WTC11 (cell line): ENCODE measurements around the gene MSI1. TPM values are rescaled to one million over a fixed set of nuclear protein-coding genes. Genes with fewer than 3 reads are reported as not detected.

ENCODE experiments used
- ATAC-seq: fragments of 200-7000 bp; cut with Tn5 transposase; 2 replicates; pipeline ENCODE4 v1.10.0; 2021; ENCODE audit warnings: mild to moderate bottlenecking, moderate library complexity
- CTCF ChIA-PET: fragments of 300-600 bp; sonication (Branson Sonifier 250); formaldehyde crosslinking; loops from one replicate; lab custom pipeline; 2021; ENCODE audit warnings: antibody characterized with exemption; lab: Charles Lee
- POLR2A ChIA-PET: fragments of 350-600 bp; sonication (Branson Sonifier 250); formaldehyde crosslinking; loops from one replicate; lab custom pipeline; 2021; ENCODE audit warnings: antibody characterized with exemption; lab: Charles Lee
- DNase-seq: peaks from one replicate; pipeline ENCODE4 v3.0.0; 2021; ENCODE audit warnings: low spot score
- H3K27ac Mint-ChIP-seq: 2 replicates; pipeline ENCODE4 v1.8.0; 2021; ENCODE audit warnings: mixed read lengths
- H3K27me3 Mint-ChIP-seq: 2 replicates; pipeline ENCODE4 v1.8.0; 2021; ENCODE audit warnings: low read depth, mild to moderate bottlenecking, moderate library complexity, mixed read lengths
- H3K36me3 Mint-ChIP-seq: 2 replicates; pipeline ENCODE4 v1.8.0; 2021; ENCODE audit warnings: mixed read lengths
- H3K4me1 Mint-ChIP-seq: 2 replicates; pipeline ENCODE4 v1.8.0; 2022; ENCODE audit warnings: mixed read lengths
- H3K4me3 Mint-ChIP-seq: 2 replicates; pipeline ENCODE4 v1.8.0; 2021; ENCODE audit warnings: mild to moderate bottlenecking, moderate library complexity, mixed read lengths
- H3K9me3 Mint-ChIP-seq: 2 replicates; pipeline ENCODE4 v1.8.0; 2021; ENCODE audit warnings: mixed read lengths
- CREB1 ChIP-seq: sonication (generic); formaldehyde crosslinking; IDR thresholded peaks from 2 replicates; pipeline ENCODE4 v1.8.0; 2023; ENCODE audit warnings: mild to moderate bottlenecking, missing genetic modification reagents
- CTCF ChIP-seq: fragments of 200-600 bp; IDR thresholded peaks from 2 replicates; pipeline ENCODE4 v1.8.0; 2022; ENCODE audit warnings: antibody characterized with exemption
- ETV6 ChIP-seq: sonication (generic); formaldehyde crosslinking; IDR thresholded peaks from 2 replicates; pipeline ENCODE4 v1.8.1; 2022; ENCODE audit warnings: mild to moderate bottlenecking, missing genetic modification reagents
- HMGXB4 ChIP-seq: sonication (generic); formaldehyde crosslinking; IDR thresholded peaks from 2 replicates; pipeline ENCODE4 v1.8.1; 2023; ENCODE audit warnings: mild to moderate bottlenecking, moderate library complexity, missing genetic modification reagents
- JUN ChIP-seq: sonication (generic); formaldehyde crosslinking; IDR thresholded peaks from 2 replicates; pipeline ENCODE4 v1.8.0; 2023; ENCODE audit warnings: mild to moderate bottlenecking, missing genetic modification reagents
- NR1H2 ChIP-seq: sonication (generic); formaldehyde crosslinking; IDR thresholded peaks from 2 replicates; pipeline ENCODE4 v1.9.0; 2021; ENCODE audit warnings: mild to moderate bottlenecking, moderate library complexity, missing genetic modification reagents
- SP1 ChIP-seq: sonication (generic); formaldehyde crosslinking; conservative IDR thresholded peaks from 2 replicates; pipeline ENCODE4 v1.8.1; 2022; ENCODE audit warnings: missing genetic modification reagents
- USF1 ChIP-seq: sonication (generic); formaldehyde crosslinking; IDR thresholded peaks from 2 replicates; pipeline ENCODE4 v1.8.0; 2022; ENCODE audit warnings: mild to moderate bottlenecking, missing genetic modification reagents
- ZNF121 ChIP-seq: sonication (generic); formaldehyde crosslinking; IDR thresholded peaks from 2 replicates; pipeline ENCODE4 v1.8.0; 2023; ENCODE audit warnings: missing genetic modification reagents
- ZNF317 ChIP-seq: sonication (generic); formaldehyde crosslinking; IDR thresholded peaks from 2 replicates; pipeline ENCODE4 v1.8.1; 2023; ENCODE audit warnings: low read depth, mild to moderate bottlenecking, moderate library complexity, missing genetic modification reagents, borderline replicate concordance
- ZSCAN18 ChIP-seq: fragments of 250-450 bp; sonication (Bioruptor Pico); IDR thresholded peaks from 2 replicates; pipeline ENCODE4 v2.1.2; 2022; ENCODE audit warnings: mild to moderate bottlenecking, moderate library complexity
- total RNA-seq: library from RNA; stranded (reverse); gene quantifications from 3 replicates; pipeline ENCODE4 v1.2.3, GENCODE V29; 2021

Gene MSI1
- total RNA-seq, 1 experiment from 2014 or later: 71.5 TPM

GRCh38 chr12:120357104-120357503 is 11.9 kb downstream of the MSI1 start (continued):
- TF ChIP-seq NR1H2 (CRISPR knock-in tag) (no peak), JUN (CRISPR knock-in tag) (no peak)

GRCh38 chr12:120356567-120357030 is 12.4 kb downstream of the MSI1 start:
- no peaks in the 10 kb centered on the region for H3K27me3 Mint-ChIP-seq
- peak; percentile 86 for DNase-seq
- H3K36me3 Mint-ChIP-seq: peaks cover 45% of the 10 kb centered on the region
- TF ChIP-seq CREB1 (CRISPR knock-in tag) (no peak), ZNF317 (CRISPR knock-in tag) (no peak), SP1 (CRISPR knock-in tag) (0 out of 2 replicates have a peak, but pooled peaks have one; percentile 24), CTCF (peak; percentile 85), USF1 (CRISPR knock-in tag) (0 out of 2 replicates have a peak, but pooled peaks have one; percentile 16), ETV6 (CRISPR knock-in tag) (peak; percentile 72; the same call in 1 of the 2 replicates), JUN (CRISPR knock-in tag) (no peak), HMGXB4 (CRISPR knock-in tag) (no peak)
- CTCF ChIA-PET: interaction anchor here (0.6 to 3.7 kb wide), 19 partner anchors 10 to 156 kb away, joined by 3 to 89 read pairs (median 4); partner anchors contain the start of genes COX6A1, GATC, RPLP0 and SRSF9
- H3K4me1 Mint-ChIP-seq: peaks cover 28% of the 10 kb centered on the region
- ATAC-seq: peak; percentile 60
- H3K4me3 Mint-ChIP-seq: no peak overlapping the region
- no peak overlapping the region for H3K27ac Mint-ChIP-seq
- no peaks in the 10 kb centered on the region for H3K9me3 Mint-ChIP-seq
- POLR2A ChIA-PET: interaction anchor here (0.9 kb wide), 1 partner anchor 77 kb away, joined by 3 read pairs; no protein-coding TSS in a partner anchor

GRCh38 chr12:120353556-120354317 is 15.2 kb downstream of the MSI1 start:
- CTCF ChIA-PET: interaction anchor here (0.7 to 2.7 kb wide), 3 partner anchors 14 to 113 kb away, joined by 3 to 11 read pairs (median 3); no protein-coding TSS in a partner anchor
- TF ChIP-seq ZSCAN18 (CRISPR knock-in tag): no peak
- TF ChIP-seq HMGXB4 (CRISPR knock-in tag): no peak
- TF ChIP-seq ZNF121: peak; percentile 24; the same call in 1 of the 2 replicates
- Mint-ChIP-seq H3K36me3 (peaks cover 48% of the 10 kb centered on the region), H3K27ac (no peak overlapping the region), H3K4me1 (peaks cover 6% of the 10 kb centered on the region), H3K9me3 (no peaks in the 10 kb centered on the region), H3K27me3 (no peaks in the 10 kb centered on the region), H3K4me3 (no peak overlapping the region)
- DNase-seq (no peak), ATAC-seq (no peak)
- POLR2A ChIA-PET: no interaction called here
